MCF 10A (cell line): ENCODE results near the gene ATP5MC2. TPM values are rescaled to one million over a fixed set of nuclear protein-coding genes. Genes with fewer than 3 reads are reported as not detected.

Experiments
- BruUV-seq: library from RNA; stranded (reverse); fragments of 400-500 nt; replicated peaks from 2 replicates; lab custom pipeline; 2021; lab: Mats Ljungman, UMichigan
- CTCF ChIA-PET: fragments of 300-600 bp; sonication (Branson Sonifier 250); formaldehyde crosslinking; extraction: SDS; loops from one replicate; lab custom pipeline; 2021; ENCODE audit warnings: antibody characterized with exemption, inconsistent platforms; lab: Yijun Ruan, JAX
- POLR2A ChIA-PET: fragments of 300-600, 350-650 bp; sonication (Branson Sonifier 250); formaldehyde crosslinking; extraction: SDS; loops from one replicate; lab custom pipeline; 2020; ENCODE audit warnings: antibody characterized with exemption, inconsistent platforms; lab: Yijun Ruan, JAX
- DNase-seq: peaks from one replicate; pipeline ENCODE4 v3.0.0-alpha.2; 2018; ENCODE audit not compliant: unreplicated experiment
- H3K27ac Mint-ChIP-seq: one replicate; pipeline ENCODE4 v1.8.0; 2022; ENCODE audit warnings: mild to moderate bottlenecking, low read depth, mixed read lengths; ENCODE audit not compliant: unreplicated experiment
- H3K27me3 Mint-ChIP-seq: one replicate; pipeline ENCODE4 v1.8.0; 2022; ENCODE audit warnings: mixed read lengths; ENCODE audit not compliant: insufficient read depth, unreplicated experiment
- H3K36me3 Mint-ChIP-seq: one replicate; pipeline ENCODE4 v1.8.0; 2022; ENCODE audit warnings: mild to moderate bottlenecking, moderate library complexity, mixed read lengths; ENCODE audit not compliant: insufficient read depth, unreplicated experiment
- H3K4me1 Mint-ChIP-seq: one replicate; pipeline ENCODE4 v1.8.0; 2022; ENCODE audit warnings: mixed read lengths; ENCODE audit not compliant: insufficient read depth, unreplicated experiment
- H3K4me3 Mint-ChIP-seq: one replicate; pipeline ENCODE4 v1.8.0; 2022; ENCODE audit warnings: mild to moderate bottlenecking, moderate library complexity, mixed read lengths; ENCODE audit not compliant: unreplicated experiment
- H3K9me3 Mint-ChIP-seq: one replicate; pipeline ENCODE4 v1.8.0; 2022; ENCODE audit warnings: mixed read lengths; ENCODE audit not compliant: unreplicated experiment
- CTCF ChIP-seq: fragments of 200-600 bp; IDR thresholded peaks from one replicate; pipeline ENCODE4 v1.8.0; 2022; ENCODE audit warnings: antibody characterized with exemption, mild to moderate bottlenecking; ENCODE audit not compliant: unreplicated experiment
- intact Hi-C: fragments of 100-400 bp; cut with micrococcal nuclease; formaldehyde crosslinking; loops from 2 replicates; pipeline ENCODE4 v1.14.1; 2022
- total RNA-seq: library from RNA; stranded (reverse); gene quantifications from 2 replicates; pipeline ENCODE4 v1.2.3, GENCODE V29; 2022

Gene ATP5MC2
- total RNA-seq, 1 experiment from 2014 or later: 381 TPM

GRCh38 chr12:53631721-53632120, 44.2 kb downstream of the ATP5MC2 start:
- ChIA-PET POLR2A (no interaction called here), CTCF (no interaction called here)
- Mint-ChIP-seq H3K27ac (no peak overlapping the region), H3K36me3 (no peaks in the 10 kb centered on the region), H3K27me3 (no peaks in the 10 kb centered on the region), H3K4me3 (no peak overlapping the region), H3K4me1 (no peaks in the 10 kb centered on the region), H3K9me3 (no peaks in the 10 kb centered on the region)
- intact Hi-C loops: no loop called here
- no peak for DNase-seq
- no TSS peak for BruUV-seq
- no peak for TF ChIP-seq CTCF

DNA sequence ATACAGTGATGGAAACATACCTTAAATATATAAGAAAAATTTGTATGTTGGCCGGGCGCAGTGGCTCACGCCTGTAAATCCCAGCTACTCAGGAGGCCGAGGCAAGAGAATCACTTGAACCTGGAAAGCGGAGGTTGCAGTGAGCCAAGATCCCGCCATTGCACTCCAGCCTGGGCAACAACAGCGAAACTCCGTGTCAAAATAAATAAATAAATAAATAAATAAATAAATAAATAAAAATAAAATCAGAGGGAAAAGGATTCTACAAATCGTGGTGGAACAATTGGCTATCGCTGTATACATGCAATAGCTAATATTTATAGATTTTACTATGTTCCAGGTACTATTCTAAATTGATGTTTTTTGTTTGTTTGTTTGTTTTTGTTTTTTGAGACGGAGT, 48.0 kb downstream of the ATP5MC2 start:
- CTCF ChIA-PET: interaction anchor here (0.7 to 1.1 kb wide), 2 partner anchors 19 to 59 kb away, joined by 3 read pairs; no protein-coding TSS in a partner anchor
- BruUV-seq: no TSS peak
- H3K36me3 Mint-ChIP-seq: no peaks in the 10 kb centered on the region
- TF ChIP-seq CTCF: no peak
- peaks cover 18% of the 10 kb centered on the region for H3K4me1 Mint-ChIP-seq
- H3K9me3 Mint-ChIP-seq: no peaks in the 10 kb centered on the region
- DNase-seq: no peak
- intact Hi-C loops: no loop called here
- no peaks in the 10 kb centered on the region for H3K27me3 Mint-ChIP-seq
- H3K27ac Mint-ChIP-seq: no peak overlapping the region
- POLR2A ChIA-PET: interaction anchor here (0.6 to 7.3 kb wide), 7 partner anchors 14 to 579 kb away, joined by 3 to 132 read pairs (median 4); partner anchors contain the start of gene ATP5MC2
- no peak overlapping the region for H3K4me3 Mint-ChIP-seq

DNA sequence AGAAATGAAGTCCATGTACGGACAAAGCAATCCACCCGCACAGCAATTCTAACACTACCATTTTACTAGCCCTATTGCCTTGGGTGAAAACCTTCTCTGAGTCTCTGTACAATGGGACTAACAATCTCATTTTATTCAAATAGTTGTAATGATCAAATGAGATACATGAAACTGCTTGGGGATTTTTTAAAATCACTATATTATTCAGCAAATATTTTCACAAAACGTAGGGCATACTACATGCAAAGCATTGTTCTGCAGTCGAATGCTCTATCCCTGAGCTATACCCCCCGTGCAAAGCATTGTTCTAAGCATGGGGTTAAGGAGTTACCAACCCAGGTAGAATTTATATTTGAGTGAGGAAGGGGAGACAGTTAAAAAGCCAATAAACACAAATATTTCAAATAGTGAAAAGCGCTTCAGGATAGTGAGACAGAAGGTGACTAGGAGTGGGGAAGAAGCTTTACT, 49.1 kb downstream of the ATP5MC2 start:
- ChIA-PET POLR2A (interaction anchor here (0.5 to 7.3 kb wide), 15 partner anchors 13 to 830 kb away, joined by 3 to 132 read pairs (median 5); partner anchors contain the start of genes ATP5MC2 and TARBP2), CTCF (interaction anchor here (0.9 to 2.1 kb wide), 2 partner anchors 83 to 85 kb away, joined by 3 to 11 read pairs; no protein-coding TSS in a partner anchor)
- no peaks in the 10 kb centered on the region for H3K27me3 Mint-ChIP-seq
- no peaks in the 10 kb centered on the region for H3K9me3 Mint-ChIP-seq
- H3K36me3 Mint-ChIP-seq: no peaks in the 10 kb centered on the region
- TF ChIP-seq CTCF: no peak
- peak overlapping the region; percentile 89 for H3K27ac Mint-ChIP-seq
- intact Hi-C loops: loop anchor here (1.0 kb wide), 1 partner anchor 83 kb away; no protein-coding TSS in a partner anchor
- peak overlapping the region; percentile 96 for H3K4me3 Mint-ChIP-seq
- H3K4me1 Mint-ChIP-seq: peaks cover 18% of the 10 kb centered on the region
- no TSS peak for BruUV-seq
- no peak for DNase-seq

GRCh38 chr12:53625946-53626701, 49.8 kb downstream of the ATP5MC2 start, which contains the start of gene ATF7:
Gene ATF7 (minus strand): TSS chr12:53626382. CDS start chr12:53601000, 25,382 bp downstream.
- TSS peak; percentile 27 for BruUV-seq
- H3K36me3 Mint-ChIP-seq: no peaks in the 10 kb centered on the region
- CTCF ChIA-PET: interaction anchor here (0.6 to 2.1 kb wide), 7 partner anchors 13 to 571 kb away, joined by 3 to 11 read pairs (median 4); partner anchors contain the start of gene ATP5MC2
- peak within 1 kb of the TSS; percentile 96 for H3K4me3 Mint-ChIP-seq
- no peaks in the 10 kb centered on the region for H3K9me3 Mint-ChIP-seq
- peak; percentile 98 for DNase-seq
- POLR2A ChIA-PET: interaction anchor here (0.5 to 7.3 kb wide), 19 partner anchors 12 to 831 kb away, joined by 3 to 132 read pairs (median 4); partner anchors contain the start of genes ATP5MC2 and TARBP2
- no peak for TF ChIP-seq CTCF
- peak within 1 kb of the TSS; percentile 89 for H3K27ac Mint-ChIP-seq
- no peaks in the 10 kb centered on the region for H3K27me3 Mint-ChIP-seq
- intact Hi-C loops: loop anchor here (1.0 to 2.0 kb wide), 2 partner anchors 51 to 83 kb away; partner anchors contain the start of gene ATP5MC2
- H3K4me1 Mint-ChIP-seq: peaks cover 18% of the 10 kb centered on the region
